Measurements from ENCODE around the gene TNP1.

TNP1 gene

GRCh38 chr2:216849987-216850386 lies 9.9 kb downstream of the TNP1 start:
- WGBS, 2 experiments: 90% methylated on average over 10 of the region's 10 CpGs
- H3K4me1 ChIP-seq (ENCODE audit: control insufficient read depth, insufficient read depth, low read length): peaks cover 3% of the 10 kb centered on the region
- H3K9me3 ChIP-seq (ENCODE audit: control insufficient read depth, low read length): no peaks in the 10 kb centered on the region
- no peak overlapping the region for H3K27ac ChIP-seq (ENCODE audit: insufficient read depth, low read depth, low read length, poor library complexity, severe bottlenecking)
- H3K27me3 ChIP-seq (ENCODE audit: control insufficient read depth, insufficient read depth, low read length, poor library complexity, severe bottlenecking): no peaks in the 10 kb centered on the region
- no peak overlapping the region for H3K4me3 ChIP-seq (ENCODE audit: insufficient read depth, low read depth, low read length)
- H3K36me3 ChIP-seq (ENCODE audit: control insufficient read depth, insufficient read depth, low read length): no peaks in the 10 kb centered on the region

- H3K4me1 ChIP-seq (ENCODE audit: control insufficient read depth, insufficient read depth, low read length): peaks cover 7% of the 10 kb centered on the region
- H3K36me3 ChIP-seq (ENCODE audit: control insufficient read depth, insufficient read depth, low read length): no peaks in the 10 kb centered on the region
- WGBS, 2 experiments: 83 to 100% methylated on average over 2 of the region's 2 CpGs
- no peak overlapping the region for H3K27ac ChIP-seq (ENCODE audit: insufficient read depth, low read depth, low read length, poor library complexity, severe bottlenecking)
- H3K4me3 ChIP-seq (ENCODE audit: insufficient read depth, low read depth, low read length): no peak overlapping the region
- no peaks in the 10 kb centered on the region for H3K27me3 ChIP-seq (ENCODE audit: control insufficient read depth, insufficient read depth, low read length, poor library complexity, severe bottlenecking)
- H3K9me3 ChIP-seq (ENCODE audit: control insufficient read depth, low read length): no peaks in the 10 kb centered on the region
These were observed 14.4 kb downstream of the TNP1 start for GRCh38 chr2:216845426-216845825.

- no peaks in the 10 kb centered on the region for H3K9me3 ChIP-seq (ENCODE audit: control insufficient read depth, low read length)
- H3K4me3 ChIP-seq (ENCODE audit: insufficient read depth, low read depth, low read length): no peak overlapping the region
- WGBS, 2 experiments: 96 to 97% methylated on average over 10 of the region's 10 CpGs
- H3K27ac ChIP-seq (ENCODE audit: insufficient read depth, low read depth, low read length, poor library complexity, severe bottlenecking): no peak overlapping the region
- no peaks in the 10 kb centered on the region for H3K36me3 ChIP-seq (ENCODE audit: control insufficient read depth, insufficient read depth, low read length)
- peaks cover 7% of the 10 kb centered on the region for H3K4me1 ChIP-seq (ENCODE audit: control insufficient read depth, insufficient read depth, low read length)
- no peaks in the 10 kb centered on the region for H3K27me3 ChIP-seq (ENCODE audit: control insufficient read depth, insufficient read depth, low read length, poor library complexity, severe bottlenecking)
These were observed 17.2 kb downstream of the TNP1 start for GRCh38 chr2:216842636-216843035.

- no peaks in the 10 kb centered on the region for H3K9me3 ChIP-seq (ENCODE audit: control insufficient read depth, low read length)
- 95 to 96% methylated on average over 3 of the region's 3 CpGs for WGBS, 2 experiments
These were observed 20.2 kb downstream of the TNP1 start for GRCh38 chr2:216839688-216840087.

GRCh38 chr2:216838151-216838550 lies 21.7 kb downstream of the TNP1 start:
- no peaks in the 10 kb centered on the region for H3K36me3 ChIP-seq (ENCODE audit: control insufficient read depth, insufficient read depth, low read length)
- H3K4me1 ChIP-seq (ENCODE audit: control insufficient read depth, insufficient read depth, low read length): peaks cover 6% of the 10 kb centered on the region
- H3K27ac ChIP-seq (ENCODE audit: insufficient read depth, low read depth, low read length, poor library complexity, severe bottlenecking): no peak overlapping the region
- no peak overlapping the region for H3K4me3 ChIP-seq (ENCODE audit: insufficient read depth, low read depth, low read length)
- WGBS, 2 experiments: 93 to 94% methylated on average over 5 of the region's 5 CpGs
- H3K9me3 ChIP-seq (ENCODE audit: control insufficient read depth, low read length): no peaks in the 10 kb centered on the region
- no peaks in the 10 kb centered on the region for H3K27me3 ChIP-seq (ENCODE audit: control insufficient read depth, insufficient read depth, low read length, poor library complexity, severe bottlenecking)

More at GRCh38 chr2:216839688-216840087, 20.2 kb downstream of the TNP1 start:
- Histone ChIP-seq H3K36me3 (ENCODE audit: control insufficient read depth, insufficient read depth, low read length) (no peaks in the 10 kb centered on the region), H3K4me1 (ENCODE audit: control insufficient read depth, insufficient read depth, low read length) (peaks cover 7% of the 10 kb centered on the region), H3K4me3 (ENCODE audit: insufficient read depth, low read depth, low read length) (no peak overlapping the region), H3K27me3 (ENCODE audit: control insufficient read depth, insufficient read depth, low read length, poor library complexity, severe bottlenecking) (no peaks in the 10 kb centered on the region), H3K27ac (ENCODE audit: insufficient read depth, low read depth, low read length, poor library complexity, severe bottlenecking) (no peak overlapping the region)

- H3K27me3 ChIP-seq (ENCODE audit: control insufficient read depth, insufficient read depth, low read length, poor library complexity, severe bottlenecking): no peaks in the 10 kb centered on the region
- peaks cover 2% of the 10 kb centered on the region for H3K4me1 ChIP-seq (ENCODE audit: control insufficient read depth, insufficient read depth, low read length)
- H3K36me3 ChIP-seq (ENCODE audit: control insufficient read depth, insufficient read depth, low read length): no peaks in the 10 kb centered on the region
- H3K4me3 ChIP-seq (ENCODE audit: insufficient read depth, low read depth, low read length): no peak overlapping the region
- H3K27ac ChIP-seq (ENCODE audit: insufficient read depth, low read depth, low read length, poor library complexity, severe bottlenecking): no peak overlapping the region
- H3K9me3 ChIP-seq (ENCODE audit: control insufficient read depth, low read length): no peaks in the 10 kb centered on the region
- WGBS, 2 experiments: 91 to 94% methylated on average over 6 of the region's 6 CpGs
These were observed 22.1 kb downstream of the TNP1 start for GRCh38 chr2:216837740-216838139.

GRCh38 chr2:216833061-216833460 lies 26.8 kb downstream of the TNP1 start:
- no peak overlapping the region for H3K4me3 ChIP-seq (ENCODE audit: insufficient read depth, low read depth, low read length)
- no peaks in the 10 kb centered on the region for H3K36me3 ChIP-seq (ENCODE audit: control insufficient read depth, insufficient read depth, low read length)
- no peaks in the 10 kb centered on the region for H3K9me3 ChIP-seq (ENCODE audit: control insufficient read depth, low read length)
- WGBS, 2 experiments: 94% methylated on average over 4 of the region's 4 CpGs
- H3K27ac ChIP-seq (ENCODE audit: insufficient read depth, low read depth, low read length, poor library complexity, severe bottlenecking): no peak overlapping the region
- H3K4me1 ChIP-seq (ENCODE audit: control insufficient read depth, insufficient read depth, low read length): peaks cover 7% of the 10 kb centered on the region
- no peaks in the 10 kb centered on the region for H3K27me3 ChIP-seq (ENCODE audit: control insufficient read depth, insufficient read depth, low read length, poor library complexity, severe bottlenecking)

GRCh38 chr2:216830346-216830745 lies 29.5 kb downstream of the TNP1 start:
- 85 to 100% methylated on average over 1 of the region's 1 CpG for WGBS, 2 experiments
- peaks cover 13% of the 10 kb centered on the region for H3K4me1 ChIP-seq (ENCODE audit: control insufficient read depth, insufficient read depth, low read length)
- no peaks in the 10 kb centered on the region for H3K36me3 ChIP-seq (ENCODE audit: control insufficient read depth, insufficient read depth, low read length)
- no peak overlapping the region for H3K4me3 ChIP-seq (ENCODE audit: insufficient read depth, low read depth, low read length)
- H3K9me3 ChIP-seq (ENCODE audit: control insufficient read depth, low read length): no peaks in the 10 kb centered on the region
- H3K27ac ChIP-seq (ENCODE audit: insufficient read depth, low read depth, low read length, poor library complexity, severe bottlenecking): no peak overlapping the region
- H3K27me3 ChIP-seq (ENCODE audit: control insufficient read depth, insufficient read depth, low read length, poor library complexity, severe bottlenecking): no peaks in the 10 kb centered on the region

- Histone ChIP-seq H3K4me1 (ENCODE audit: control insufficient read depth, insufficient read depth, low read length) (peaks cover 13% of the 10 kb centered on the region), H3K27ac (ENCODE audit: insufficient read depth, low read depth, low read length, poor library complexity, severe bottlenecking) (no peak overlapping the region), H3K27me3 (ENCODE audit: control insufficient read depth, insufficient read depth, low read length, poor library complexity, severe bottlenecking) (no peaks in the 10 kb centered on the region), H3K36me3 (ENCODE audit: control insufficient read depth, insufficient read depth, low read length) (no peaks in the 10 kb centered on the region), H3K9me3 (ENCODE audit: control insufficient read depth, low read length) (no peaks in the 10 kb centered on the region), H3K4me3 (ENCODE audit: insufficient read depth, low read depth, low read length) (no peak overlapping the region)
- 96% methylated on average over 4 of the region's 4 CpGs for WGBS, 2 experiments
These were observed 30.3 kb downstream of the TNP1 start for GRCh38 chr2:216829533-216829932.

- Histone ChIP-seq H3K9me3 (ENCODE audit: control insufficient read depth, low read length) (no peaks in the 10 kb centered on the region), H3K36me3 (ENCODE audit: control insufficient read depth, insufficient read depth, low read length) (no peaks in the 10 kb centered on the region), H3K27ac (ENCODE audit: insufficient read depth, low read depth, low read length, poor library complexity, severe bottlenecking) (no peak overlapping the region), H3K27me3 (ENCODE audit: control insufficient read depth, insufficient read depth, low read length, poor library complexity, severe bottlenecking) (no peaks in the 10 kb centered on the region), H3K4me3 (ENCODE audit: insufficient read depth, low read depth, low read length) (no peak overlapping the region), H3K4me1 (ENCODE audit: control insufficient read depth, insufficient read depth, low read length) (peaks cover 13% of the 10 kb centered on the region)
- WGBS, 2 experiments: 81% methylated on average over 6 of the region's 6 CpGs
These were observed 32.7 kb downstream of the TNP1 start for GRCh38 chr2:216827073-216827720.

GRCh38 chr2:216822470-216822869 lies 37.4 kb downstream of the TNP1 start:
- 97 to 100% methylated on average over 1 of the region's 1 CpG for WGBS, 2 experiments
- Histone ChIP-seq H3K27ac (ENCODE audit: insufficient read depth, low read depth, low read length, poor library complexity, severe bottlenecking) (no peak overlapping the region), H3K9me3 (ENCODE audit: control insufficient read depth, low read length) (no peaks in the 10 kb centered on the region), H3K4me3 (ENCODE audit: insufficient read depth, low read depth, low read length) (no peak overlapping the region), H3K4me1 (ENCODE audit: control insufficient read depth, insufficient read depth, low read length) (peaks cover 6% of the 10 kb centered on the region), H3K27me3 (ENCODE audit: control insufficient read depth, insufficient read depth, low read length, poor library complexity, severe bottlenecking) (no peaks in the 10 kb centered on the region), H3K36me3 (ENCODE audit: control insufficient read depth, insufficient read depth, low read length) (no peaks in the 10 kb centered on the region)
